ENCODE results near the gene FAM222A.

Gene FAM222A

DNA sequence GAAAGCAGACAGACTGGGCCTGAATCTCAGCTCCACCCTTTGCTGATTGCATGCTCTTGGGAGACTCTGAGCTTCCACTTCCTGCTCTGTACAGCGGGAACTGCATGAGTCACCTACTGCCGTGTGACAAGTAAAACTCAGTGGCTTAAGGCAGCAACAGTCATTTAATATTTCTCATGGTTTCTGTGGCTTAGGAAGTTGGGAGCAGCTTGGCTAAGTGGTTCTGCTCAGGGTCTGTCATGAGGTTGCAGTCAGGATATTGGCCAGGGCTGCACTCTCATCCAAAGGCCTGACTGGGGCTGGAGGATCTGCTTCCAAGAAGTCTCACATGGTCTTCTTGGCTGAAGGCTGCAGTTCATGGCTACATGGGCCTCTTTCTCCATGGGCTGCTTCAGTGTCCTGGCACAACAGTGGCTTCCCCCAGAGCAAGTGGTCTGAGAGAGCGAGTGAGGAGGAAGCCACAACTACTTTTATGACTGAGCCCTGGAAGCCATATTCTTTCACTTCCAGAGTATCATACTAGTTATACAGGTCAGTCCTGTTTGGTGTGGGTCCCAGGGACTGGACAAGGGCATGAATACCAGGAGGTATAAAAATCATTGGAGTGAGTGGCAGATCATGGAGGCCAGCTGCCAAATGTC, 49.7 kb downstream of the FAM222A start:
- in situ Hi-C loops (cut with HindIII; ENCODE audit: low pct_ligation_motif_present, low pct_unique_long_range_greater_than_20kb, low sequenced_read_pairs) = no loop called here
- no peak for DNase-seq

DNA sequence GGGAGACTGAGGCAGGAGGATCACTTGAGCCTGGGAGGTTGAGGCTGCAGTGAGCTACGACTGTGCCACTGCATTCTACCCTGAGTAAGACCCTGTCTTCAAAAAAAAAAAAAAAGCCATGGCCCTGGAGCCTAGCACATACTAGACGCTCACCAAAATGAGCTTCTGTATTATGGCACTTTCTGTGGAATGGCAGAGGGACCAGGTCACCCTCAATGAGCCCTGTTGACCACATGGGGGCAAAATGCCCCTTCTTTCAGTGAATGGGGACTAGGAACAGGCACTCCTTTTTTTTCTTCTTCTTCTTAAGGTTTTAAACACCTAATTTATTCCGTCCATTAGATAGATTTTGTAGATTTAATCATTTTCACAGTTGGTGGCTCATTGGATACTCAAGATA, 50.5 kb downstream of the FAM222A start:
- peak; percentile 12 for DNase-seq

GRCh38 chr12:109764776-109765445, 51.3 kb downstream of the FAM222A start:
- in situ Hi-C loops (cut with HindIII; ENCODE audit: low pct_ligation_motif_present, low pct_unique_long_range_greater_than_20kb, low sequenced_read_pairs) = no loop called here
- DNase-seq = no peak

More for the DNA sequence above, 50.5 kb downstream of the FAM222A start:
- in situ Hi-C loops (cut with HindIII; ENCODE audit: low pct_ligation_motif_present, low pct_unique_long_range_greater_than_20kb, low sequenced_read_pairs) = no loop called here

DNA sequence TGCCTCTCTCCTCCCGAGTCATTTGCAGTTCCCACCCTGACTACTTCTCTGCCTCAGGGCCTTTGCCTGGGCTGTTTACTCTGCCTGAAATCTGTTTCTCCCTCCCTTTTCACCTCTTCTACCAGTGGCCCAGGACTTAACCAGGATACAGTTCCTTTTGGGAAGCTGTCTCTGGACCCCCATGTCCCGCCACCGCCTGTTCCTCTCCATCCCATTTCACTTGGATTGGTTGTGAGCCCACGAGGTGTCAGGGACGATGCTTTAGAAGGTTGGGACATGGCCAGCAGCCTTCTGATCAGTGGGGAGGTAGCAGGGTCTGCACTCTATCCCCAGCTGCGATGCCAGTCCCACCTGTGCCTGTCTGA, 51.8 kb downstream of the FAM222A start:
- no peak for DNase-seq
- in situ Hi-C loops (cut with HindIII; ENCODE audit: low pct_ligation_motif_present, low pct_unique_long_range_greater_than_20kb, low sequenced_read_pairs) = no loop called here

DNA sequence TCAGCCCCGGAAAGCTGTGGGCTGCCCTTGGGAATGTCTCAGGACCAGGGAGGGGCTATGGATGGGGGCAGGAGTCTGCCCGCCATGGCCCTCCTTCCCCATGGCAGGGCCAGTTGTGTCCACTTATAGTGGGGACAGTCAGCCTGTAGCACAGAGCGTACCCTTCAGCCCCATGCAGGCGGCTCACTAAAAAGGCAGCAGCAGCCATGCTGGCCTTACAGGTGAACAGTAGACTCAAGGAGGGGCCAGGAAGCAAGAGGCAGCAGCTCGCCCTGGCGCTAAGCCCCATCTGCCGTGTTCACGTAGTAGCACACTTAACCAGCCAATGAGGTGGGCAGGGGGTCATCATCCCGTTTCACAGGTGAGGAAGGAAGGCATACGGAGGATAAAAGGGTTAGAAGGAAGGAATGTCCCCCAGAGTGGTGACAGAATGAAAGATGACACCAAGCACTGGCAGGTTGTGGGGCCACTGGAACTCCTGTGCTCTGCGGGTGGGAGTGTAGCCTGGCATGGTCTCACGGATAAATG, 52.7 kb downstream of the FAM222A start:
- DNase-seq = no peak
- in situ Hi-C loops (cut with HindIII; ENCODE audit: low pct_ligation_motif_present, low pct_unique_long_range_greater_than_20kb, low sequenced_read_pairs) = no loop called here

DNA sequence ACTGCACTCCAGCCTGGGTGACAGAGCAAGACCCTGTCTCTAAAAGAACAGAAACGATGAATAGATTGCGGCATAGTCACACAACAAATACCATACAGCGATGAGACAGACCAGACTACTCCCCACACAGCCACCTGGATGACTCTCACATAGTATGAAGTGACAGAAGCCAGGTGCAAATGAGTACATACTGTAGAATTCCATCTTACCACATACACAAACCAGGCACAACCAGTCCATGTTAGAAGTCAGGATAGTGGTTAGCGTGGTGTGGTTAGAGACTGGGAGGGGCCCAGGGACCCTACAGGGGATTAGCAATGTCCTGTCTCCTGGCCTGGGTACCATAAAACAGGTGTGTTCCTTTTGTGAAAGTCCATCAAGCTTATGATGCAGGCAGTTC, 53.8 kb downstream of the FAM222A start:
- in situ Hi-C loops (cut with HindIII; ENCODE audit: low pct_ligation_motif_present, low pct_unique_long_range_greater_than_20kb, low sequenced_read_pairs) = no loop called here
- no peak for DNase-seq

- in situ Hi-C loops (cut with HindIII; ENCODE audit: low pct_ligation_motif_present, low pct_unique_long_range_greater_than_20kb, low sequenced_read_pairs) = no loop called here
- DNase-seq = no peak
Observed at GRCh38 chr12:109767991-109768900, 54.6 kb downstream of the FAM222A start.

GRCh38 chr12:109768901-109769670, 55.5 kb downstream of the FAM222A start:
- DNase-seq = no peak
- in situ Hi-C loops (cut with HindIII; ENCODE audit: low pct_ligation_motif_present, low pct_unique_long_range_greater_than_20kb, low sequenced_read_pairs) = no loop called here

- in situ Hi-C loops (cut with HindIII; ENCODE audit: low pct_ligation_motif_present, low pct_unique_long_range_greater_than_20kb, low sequenced_read_pairs) = no loop called here
- no peak for DNase-seq
Observed at GRCh38 chr12:109770104-109770860, 56.7 kb downstream of the FAM222A start.

DNA sequence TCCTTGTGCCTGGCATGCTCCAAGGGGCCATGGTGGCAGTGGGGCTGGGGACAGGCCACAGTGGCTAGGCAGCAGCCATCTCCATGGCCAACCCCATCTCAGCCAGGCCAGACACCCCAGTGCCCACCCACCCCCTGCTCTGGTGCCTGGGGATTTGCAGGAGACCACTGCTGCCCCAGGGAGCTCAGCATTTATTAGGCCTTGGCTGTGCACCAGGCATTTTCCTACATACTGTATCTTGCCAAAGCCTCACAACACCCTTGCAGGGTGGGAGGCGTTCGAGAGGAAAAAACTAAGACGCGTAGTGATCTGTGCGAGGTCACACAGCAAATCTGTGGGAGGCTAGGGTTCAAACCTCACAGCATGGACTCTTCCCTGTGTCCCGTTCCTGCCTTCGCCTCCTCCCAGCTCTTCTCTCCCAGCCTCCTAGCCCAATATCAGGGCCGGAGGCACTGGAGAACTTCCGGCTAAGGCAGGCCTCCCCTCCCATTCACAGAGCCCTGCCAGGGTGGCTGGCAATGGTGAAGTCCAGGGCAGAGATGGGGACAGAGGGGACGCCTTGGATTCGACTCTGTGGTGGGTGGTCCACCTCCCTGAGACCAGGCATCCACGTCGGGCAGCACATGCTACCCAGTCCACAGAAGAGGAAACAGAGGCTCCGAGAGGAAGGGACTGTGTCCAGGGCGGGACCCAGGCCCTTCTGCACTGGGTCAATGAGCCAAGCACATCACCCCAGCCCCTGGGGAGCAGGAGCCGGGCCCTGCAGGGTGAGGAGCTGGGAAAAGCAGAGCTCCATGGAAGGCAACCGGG, 57.4 kb downstream of the FAM222A start:
- in situ Hi-C loops (cut with HindIII; ENCODE audit: low pct_ligation_motif_present, low pct_unique_long_range_greater_than_20kb, low sequenced_read_pairs) = no loop called here
- DNase-seq = no peak

GRCh38 chr12:109771746-109772621, 58.4 kb downstream of the FAM222A start:
- in situ Hi-C loops (cut with HindIII; ENCODE audit: low pct_ligation_motif_present, low pct_unique_long_range_greater_than_20kb, low sequenced_read_pairs) = no loop called here
- DNase-seq = no peak

GRCh38 chr12:109772622-109773321, 59.1 kb downstream of the FAM222A start:
- in situ Hi-C loops (cut with HindIII; ENCODE audit: low pct_ligation_motif_present, low pct_unique_long_range_greater_than_20kb, low sequenced_read_pairs) = no loop called here
- DNase-seq = no peak

GRCh38 chr12:109773384-109774011, 59.9 kb downstream of the FAM222A start:
- DNase-seq = no peak
- in situ Hi-C loops (cut with HindIII; ENCODE audit: low pct_ligation_motif_present, low pct_unique_long_range_greater_than_20kb, low sequenced_read_pairs) = no loop called here

GRCh38 chr12:109775172-109775881, 61.7 kb downstream of the FAM222A start:
- peak; percentile 77 for DNase-seq
- in situ Hi-C loops (cut with HindIII; ENCODE audit: low pct_ligation_motif_present, low pct_unique_long_range_greater_than_20kb, low sequenced_read_pairs) = loop anchor here (25.0 kb wide), 1 partner anchor 263 kb away; no protein-coding TSS in a partner anchor

DNA sequence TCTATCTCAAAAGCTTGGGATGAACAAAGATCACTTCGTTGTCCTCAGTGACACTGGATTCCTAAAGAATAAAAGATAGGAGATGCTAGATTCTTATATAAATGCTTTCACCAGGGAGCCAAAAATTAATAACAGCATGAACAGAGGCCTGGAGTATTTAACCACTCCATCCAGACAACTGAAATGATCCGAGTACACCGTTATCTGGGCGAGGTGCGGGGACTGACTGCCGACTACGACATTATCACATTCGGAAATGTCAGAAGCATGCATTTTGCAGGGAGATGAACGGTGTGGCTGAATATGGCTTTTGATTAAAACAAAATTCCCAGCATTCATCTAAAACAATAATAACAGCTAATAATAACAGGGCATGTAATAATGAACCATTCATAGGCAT, 63.0 kb downstream of the FAM222A start:
- no peak for DNase-seq
- in situ Hi-C loops (cut with HindIII; ENCODE audit: low pct_ligation_motif_present, low pct_unique_long_range_greater_than_20kb, low sequenced_read_pairs) = loop anchor here (25.0 kb wide), 1 partner anchor 264 kb away; no protein-coding TSS in a partner anchor

Measured in ACHN (cell line).